Activated T-cell treated with anti-CD3 and anti-CD28 coated beads for 1 hour (primary cell): ENCODE measurements around the gene ARGLU1.

Source experiments
- DNase-seq: peaks from one replicate; pipeline ENCODE4 v3.0.0-alpha.2; 2020; ENCODE audit warnings: low read depth

Gene ARGLU1

DNA sequence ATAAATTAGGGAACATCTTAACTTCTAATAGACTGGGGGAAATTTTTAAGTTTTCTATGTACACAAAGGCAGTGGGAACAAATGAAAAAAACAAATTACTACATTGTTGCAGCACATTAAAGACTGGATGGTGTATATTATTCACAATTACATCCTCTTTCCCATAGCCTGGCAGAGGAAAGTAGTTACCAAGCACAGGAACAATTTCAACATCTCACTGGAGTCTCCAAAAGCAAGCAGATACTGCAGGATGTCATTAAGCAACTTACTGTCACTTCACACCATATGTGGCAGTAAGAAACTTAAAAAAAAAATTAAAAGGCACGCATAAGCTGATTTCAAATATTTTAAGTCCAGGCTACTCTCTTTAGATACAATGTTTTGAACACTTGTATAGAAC is 26.1 kb downstream of the ARGLU1 start:
- DNase-seq = no peak

DNA sequence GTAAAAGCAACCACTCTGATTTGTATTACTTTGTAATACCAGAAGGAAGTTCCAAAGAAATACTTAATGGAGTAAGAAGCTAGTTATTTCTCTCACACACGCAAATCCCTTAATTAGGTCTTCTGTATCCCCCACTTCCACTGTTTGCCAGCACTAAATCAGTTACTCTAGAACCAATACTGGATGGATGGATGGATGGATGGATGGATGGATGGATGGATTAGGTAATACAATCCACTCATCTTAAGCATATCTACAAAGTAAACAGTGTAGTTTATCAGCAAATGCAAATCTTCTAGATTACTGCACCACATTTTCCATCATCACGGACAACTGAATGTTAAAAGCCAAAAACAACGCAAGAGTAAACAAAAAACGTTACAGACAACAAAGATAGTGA is 27.3 kb downstream of the ARGLU1 start:
- no peak for DNase-seq

DNA sequence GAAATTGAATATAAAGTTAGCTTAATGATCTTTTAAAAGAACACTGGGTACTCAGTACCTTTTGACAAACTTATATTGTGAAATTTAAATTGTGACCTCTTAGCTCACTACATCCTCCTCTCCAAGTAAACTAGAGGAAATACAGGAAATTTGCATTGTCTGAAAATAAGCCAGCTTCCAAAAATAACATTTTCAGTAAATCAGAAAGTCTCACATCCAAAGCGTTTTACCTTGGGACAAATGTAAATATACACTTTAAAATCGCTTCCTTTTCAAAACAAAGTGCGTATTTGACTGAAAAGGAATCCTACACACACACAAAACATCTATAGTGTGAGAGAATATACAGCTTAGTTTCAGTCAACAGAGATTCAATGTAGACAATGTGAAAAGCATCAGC is 30.4 kb downstream of the ARGLU1 start:
- DNase-seq = no peak

DNA sequence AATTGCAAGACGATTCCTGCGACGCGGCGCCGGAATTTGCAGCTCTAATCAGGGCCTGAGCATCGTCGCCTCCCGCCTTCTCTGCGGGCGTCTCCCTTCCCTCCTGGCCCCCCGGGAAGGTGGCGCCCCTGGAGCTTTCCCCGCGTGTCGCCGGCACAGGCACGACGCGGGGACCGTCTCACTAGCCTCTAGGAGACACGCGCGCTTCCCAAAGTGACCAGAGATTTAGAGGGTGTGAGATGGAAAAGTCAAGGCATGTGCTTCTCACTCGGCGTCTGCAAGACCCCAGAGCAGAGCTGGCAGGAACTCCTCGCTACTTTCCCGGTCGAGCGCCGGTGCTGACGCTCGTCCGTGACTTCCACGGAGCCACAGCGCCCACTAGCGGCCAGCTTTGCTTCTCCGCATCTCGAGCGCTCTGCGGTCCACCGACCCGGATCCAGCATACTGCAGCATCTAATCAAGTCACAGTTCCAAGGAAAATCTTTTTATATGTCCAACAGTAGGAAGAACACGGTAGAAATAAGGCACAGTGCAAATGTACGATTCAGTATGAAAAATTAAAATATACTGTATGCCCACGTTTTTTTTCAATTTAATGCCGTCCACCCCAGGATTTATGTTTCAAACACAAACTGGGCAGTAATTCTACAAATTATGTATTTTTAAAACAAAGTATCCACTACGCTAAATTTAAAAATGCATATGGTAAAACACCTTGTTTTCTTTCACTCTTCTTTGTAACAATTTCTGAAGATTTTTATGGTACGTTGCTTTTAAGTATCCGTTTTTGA is 31.5 kb downstream of the ARGLU1 start:
- DNase-seq = peak; percentile 95

DNA sequence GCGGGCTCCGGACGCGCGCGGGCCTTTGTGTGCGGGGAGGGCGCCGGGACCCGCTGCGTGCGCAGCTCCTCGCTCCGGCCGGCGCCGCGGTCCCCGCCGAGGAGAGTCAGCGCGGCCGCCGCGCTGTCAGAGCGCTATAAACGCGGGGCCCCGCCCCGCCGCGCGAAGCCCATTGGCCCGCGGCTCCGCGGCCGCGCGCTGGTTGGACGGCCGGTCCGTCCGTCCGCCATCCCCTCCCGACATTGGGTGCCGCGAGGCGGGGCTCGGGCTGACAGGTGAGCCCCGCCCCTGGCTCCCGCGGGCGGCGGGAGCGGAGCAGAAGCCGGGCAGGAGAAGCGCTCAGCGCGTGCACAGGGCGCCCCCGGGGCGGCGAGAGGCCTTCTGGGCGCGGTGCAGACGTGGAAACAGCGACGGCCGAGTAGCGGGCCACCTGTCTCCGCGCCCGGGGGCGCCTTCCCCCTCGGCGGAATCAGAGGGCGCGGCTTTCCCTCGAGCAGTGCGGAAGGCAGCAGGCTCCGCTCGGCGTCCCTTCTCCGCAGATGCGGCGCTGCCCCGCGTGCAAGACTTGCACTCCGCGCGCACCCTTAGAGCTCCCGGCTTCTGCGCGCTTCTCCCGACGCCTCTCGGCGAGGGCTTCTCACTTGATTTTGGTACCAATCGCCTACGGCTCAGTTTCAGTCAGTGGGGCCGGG is 32.2 kb downstream of the ARGLU1 start, which contains the start of gene EFNB2:
TSS of gene EFNB2 (minus strand) at position 111 of the 692 bp plus-strand sequence. CDS start 698 bp downstream, outside the sequence.
- peak; percentile 75 for DNase-seq

DNA sequence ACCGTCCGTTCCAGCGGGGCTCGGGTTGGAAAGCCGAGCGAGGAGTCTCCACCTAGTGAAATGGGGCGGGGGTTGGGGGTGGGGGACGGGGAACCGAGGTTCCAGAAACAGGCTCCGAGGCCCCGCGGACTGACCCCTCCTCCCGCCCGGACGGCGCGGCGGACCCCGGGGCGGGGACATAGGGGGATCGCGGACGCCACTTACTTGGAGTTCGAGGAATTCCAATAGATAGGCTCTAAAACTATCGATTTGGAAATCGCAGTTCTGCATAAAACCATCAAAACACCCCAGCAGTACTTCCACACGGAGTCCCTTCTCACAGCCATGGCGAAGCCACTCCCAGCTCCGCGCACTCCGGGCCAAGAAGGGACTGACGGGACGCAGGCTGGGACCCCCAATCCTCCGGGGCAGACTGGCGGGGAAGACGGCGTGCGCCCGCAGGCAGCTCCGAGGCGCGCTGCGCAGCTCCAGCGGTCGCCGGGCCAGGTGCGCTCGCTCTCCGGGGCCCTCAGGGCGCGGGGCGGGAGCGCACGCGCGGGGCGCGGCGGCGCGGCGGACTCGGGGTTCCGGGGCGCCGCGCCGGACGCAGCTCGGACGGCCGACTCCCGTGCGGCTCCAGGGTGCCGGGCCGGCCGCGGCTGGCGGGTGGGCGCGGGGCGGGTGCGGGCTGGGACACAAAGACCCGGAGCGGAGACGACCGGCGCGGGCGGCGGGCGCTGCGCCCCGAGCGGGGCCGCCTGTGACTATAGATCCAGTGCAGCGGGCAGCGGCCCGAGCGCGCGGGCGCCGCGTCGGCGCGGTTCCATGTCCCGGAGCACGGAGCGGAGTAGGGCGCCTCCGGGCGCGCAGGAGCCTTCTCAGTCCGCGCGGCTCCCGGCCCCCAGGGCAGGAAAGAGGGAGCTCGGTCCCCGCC is 33.0 kb downstream of the ARGLU1 start:
- no peak for DNase-seq

DNA sequence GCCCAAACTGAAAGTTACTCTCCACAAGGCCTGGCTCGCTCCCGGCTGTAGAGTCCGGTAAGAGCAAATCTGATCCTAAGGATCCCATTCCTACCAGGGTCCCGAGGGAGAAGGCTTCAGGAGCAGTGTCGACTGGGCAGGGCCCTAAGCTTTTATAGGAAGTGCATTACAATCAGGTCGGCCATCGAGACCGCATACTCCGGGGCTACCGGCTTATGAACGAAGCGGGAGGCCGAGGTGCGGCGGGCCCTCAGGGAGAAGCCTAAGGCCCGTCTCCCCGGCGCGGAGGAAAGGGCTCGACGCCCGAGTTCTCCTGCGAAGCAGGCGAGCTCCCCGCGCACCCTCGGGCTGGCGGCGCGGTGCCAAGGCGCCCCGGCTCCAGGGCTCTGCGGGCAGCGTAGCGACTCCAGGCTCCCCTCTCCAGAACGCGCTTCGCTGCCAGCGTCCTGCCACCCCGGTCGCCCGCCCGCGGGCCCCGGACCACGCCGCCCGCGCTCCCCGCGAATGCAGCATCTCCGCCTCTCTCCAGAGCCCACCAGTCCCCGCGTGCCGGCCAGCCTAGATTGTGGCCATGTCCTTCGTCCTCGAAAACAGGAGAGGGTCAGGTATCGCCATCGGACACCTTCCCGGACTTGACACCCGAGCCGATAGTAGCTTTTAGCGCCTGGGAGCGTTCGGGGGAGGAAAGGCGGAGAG is 33.8 kb downstream of the ARGLU1 start:
- DNase-seq = no peak

DNA sequence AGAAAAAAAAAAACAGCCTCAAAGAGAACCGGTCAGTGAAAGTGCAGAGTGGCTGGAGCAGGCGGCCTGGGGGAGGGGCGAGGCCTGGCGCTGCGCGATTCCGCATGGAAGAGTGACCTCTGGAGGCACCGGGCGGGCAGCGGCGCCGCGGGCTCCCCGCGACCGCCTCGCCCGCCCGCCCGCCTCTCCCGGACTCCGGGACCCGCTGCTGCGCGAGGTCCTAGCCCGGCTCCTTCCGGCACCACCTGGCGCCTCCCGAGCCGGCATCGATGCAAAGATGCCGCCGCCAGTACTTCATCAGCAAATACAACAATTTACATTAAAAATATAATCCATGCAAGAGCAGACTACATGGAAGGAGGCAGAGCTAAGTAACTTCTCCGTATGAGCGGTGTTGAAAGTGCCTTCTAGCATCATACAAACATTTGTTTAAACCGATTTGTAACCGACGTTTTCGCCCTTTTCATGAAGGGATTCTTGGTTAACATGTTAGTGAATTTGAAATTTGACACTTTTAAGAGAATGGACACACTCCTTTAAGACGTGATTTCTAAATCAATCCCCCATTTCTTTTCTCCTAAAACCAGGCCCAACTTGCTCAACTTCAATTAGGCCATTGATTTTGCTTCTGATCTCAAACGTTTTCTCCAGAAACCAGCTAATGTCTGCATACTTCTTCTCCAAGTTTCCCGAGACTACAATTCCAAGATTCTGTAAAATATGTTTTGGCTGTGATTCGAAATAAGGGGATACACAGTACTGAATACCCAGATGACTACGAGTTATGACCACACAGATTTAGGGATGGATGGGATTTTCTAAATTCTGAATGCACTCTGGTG is 34.6 kb downstream of the ARGLU1 start:
- no peak for DNase-seq

DNA sequence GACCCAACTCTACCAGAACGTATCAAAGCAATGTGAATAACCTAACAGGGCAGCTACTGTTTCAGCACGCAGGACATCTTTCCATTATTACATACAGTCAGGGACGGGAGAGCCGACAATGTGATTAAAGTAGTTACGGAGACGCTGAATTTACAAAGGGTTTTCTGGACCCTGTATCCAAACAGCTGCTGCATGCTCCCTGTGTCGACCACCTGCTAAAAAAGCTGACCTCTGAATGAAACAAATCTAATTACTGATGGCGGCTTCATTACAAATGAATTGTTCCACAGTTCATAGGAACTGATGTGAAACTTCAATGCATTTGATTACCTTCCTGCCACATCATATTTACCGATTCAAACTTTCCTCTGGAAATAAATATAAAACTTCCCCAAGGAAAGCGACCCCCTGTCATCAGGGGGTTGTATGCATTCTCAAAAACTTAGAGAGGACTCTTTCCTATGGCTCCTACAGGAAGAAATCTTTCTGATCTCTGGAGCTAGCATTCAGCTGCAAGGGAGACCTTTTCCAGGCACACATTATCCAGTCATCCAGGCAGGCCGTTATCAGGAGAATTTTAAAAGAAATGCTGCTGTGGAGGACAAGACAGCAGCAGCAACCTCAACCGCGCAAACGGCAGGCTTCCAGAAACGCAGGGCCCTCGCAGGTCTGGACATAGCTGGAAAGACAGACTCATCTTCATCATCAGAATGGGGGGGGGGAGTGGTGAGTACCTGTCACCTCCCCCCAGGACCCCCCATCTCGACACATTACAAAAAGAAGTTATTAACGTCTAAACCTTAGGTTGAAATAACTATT is 35.6 kb downstream of the ARGLU1 start:
- DNase-seq = no peak

DNA sequence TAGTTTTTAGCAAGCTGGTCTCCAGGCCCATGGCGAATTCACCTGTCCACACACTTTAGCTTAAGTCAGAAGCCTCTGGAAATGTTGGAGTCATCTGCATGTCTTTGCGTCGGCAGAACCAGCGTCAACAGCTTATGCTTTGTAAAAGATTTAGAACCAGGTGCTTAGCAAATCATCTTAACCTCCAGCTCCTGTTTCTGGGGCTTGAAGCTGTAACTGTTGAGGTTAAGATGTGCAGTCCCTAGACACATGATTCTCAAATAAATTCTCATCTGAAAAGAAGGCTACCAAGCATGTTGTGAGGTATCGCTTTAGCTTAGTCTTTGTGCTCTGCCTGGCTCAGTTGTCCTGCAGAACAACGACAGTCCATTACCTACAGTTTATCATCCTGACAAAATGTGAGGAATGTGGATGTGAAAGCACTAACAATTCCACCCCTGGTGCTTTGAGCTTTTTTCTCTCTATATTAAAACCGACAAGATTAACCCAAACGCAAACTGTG is 36.9 kb downstream of the ARGLU1 start:
- DNase-seq = no peak

DNA sequence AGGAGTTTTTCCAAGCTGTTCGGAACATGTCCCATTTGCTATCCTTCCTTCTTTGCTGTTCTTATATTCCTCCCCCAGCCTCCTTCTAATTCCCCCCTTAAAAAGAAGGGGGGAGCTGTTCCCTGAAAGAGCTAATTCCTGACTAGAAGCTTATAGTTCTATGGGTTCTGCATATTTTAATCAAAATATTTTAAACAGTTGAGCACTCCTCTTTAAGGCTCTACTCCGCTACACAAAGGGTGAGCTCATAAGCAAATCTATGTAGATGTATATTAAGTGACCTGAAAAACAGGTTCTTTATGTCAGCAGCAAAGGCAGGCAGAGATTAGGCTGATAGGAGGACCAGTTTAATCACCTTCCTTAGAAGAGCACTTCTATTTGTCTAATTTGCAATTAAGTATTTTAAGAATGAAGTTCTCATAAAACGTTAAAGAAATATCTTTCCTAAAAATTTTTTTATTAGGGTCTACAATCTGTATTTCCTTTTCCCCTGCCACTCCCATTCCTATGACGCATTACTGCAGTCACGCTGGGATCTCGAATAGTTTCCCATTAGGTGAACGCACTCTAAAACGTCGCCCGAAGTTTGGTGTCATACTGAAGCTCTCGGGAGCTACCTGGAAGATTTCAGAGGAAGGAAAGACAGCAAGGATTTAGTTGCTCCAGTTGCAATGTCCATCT is 37.6 kb downstream of the ARGLU1 start:
- no peak for DNase-seq

DNA sequence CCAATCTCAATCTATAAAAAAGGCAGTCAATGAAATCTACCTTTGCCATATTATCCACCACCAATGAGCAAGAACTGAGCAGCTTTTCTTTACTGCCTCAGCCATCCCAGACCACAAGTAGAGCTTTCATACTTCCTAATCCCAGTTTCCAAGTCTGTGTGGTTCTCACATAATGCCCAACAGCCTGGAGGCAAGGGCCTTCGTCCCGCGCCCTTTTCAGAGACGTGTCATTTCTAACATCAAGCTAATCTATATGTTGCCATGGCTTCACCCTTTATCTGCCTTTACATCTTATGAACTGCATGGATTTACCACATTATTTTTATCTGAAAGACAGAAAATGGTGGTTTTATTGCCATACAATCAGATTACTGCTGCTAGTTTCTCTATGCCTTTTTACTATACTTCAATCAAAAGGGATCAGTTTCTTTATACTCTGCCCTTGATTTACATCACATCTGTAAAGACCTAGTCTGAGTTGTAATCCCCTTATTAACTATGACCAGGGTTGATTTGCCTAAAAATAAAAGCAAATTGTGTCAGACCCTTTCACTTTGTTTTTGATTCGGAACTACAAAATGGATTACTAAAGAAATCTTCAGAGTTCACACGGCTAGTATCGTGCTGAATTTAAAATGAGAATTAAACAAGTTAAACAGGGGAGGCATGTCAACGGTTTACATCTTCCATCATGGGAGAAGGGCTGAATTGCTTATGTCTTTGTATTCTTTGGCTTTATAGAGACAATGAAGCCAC is 38.3 kb downstream of the ARGLU1 start:
- no peak for DNase-seq

DNA sequence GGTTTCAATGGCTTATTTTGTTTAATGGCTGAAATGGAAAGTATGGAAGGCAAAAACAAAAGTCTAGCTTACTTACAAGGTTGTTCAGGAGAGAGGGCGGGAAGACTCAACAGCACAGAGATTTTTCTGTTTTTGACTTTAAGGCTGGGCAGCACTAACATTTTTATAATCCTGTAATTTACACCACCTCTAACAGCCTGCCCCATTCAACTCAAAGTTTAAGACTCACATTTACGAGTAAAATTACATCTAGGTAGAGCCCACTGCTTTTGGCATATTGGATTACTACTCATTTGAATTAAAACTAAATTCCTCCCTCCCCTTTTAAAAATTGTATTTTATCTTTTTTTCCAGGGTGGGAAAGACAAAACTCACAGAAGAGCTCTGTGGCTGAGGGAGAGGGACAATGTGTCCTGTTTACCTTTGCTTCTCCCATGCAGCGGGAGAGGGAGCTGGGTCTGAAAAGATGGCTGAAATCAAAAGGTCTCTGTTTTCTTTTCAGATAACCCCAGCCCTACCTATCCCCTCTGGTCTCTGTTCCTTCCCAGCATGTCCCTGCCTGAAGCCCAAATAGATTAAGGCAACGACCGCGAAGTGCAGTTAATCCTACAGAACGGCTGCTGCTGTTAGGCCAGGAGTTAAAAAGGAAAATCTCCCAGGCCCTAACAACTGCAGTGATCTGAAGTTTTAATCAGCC is 39.1 kb downstream of the ARGLU1 start:
- no peak for DNase-seq

DNA sequence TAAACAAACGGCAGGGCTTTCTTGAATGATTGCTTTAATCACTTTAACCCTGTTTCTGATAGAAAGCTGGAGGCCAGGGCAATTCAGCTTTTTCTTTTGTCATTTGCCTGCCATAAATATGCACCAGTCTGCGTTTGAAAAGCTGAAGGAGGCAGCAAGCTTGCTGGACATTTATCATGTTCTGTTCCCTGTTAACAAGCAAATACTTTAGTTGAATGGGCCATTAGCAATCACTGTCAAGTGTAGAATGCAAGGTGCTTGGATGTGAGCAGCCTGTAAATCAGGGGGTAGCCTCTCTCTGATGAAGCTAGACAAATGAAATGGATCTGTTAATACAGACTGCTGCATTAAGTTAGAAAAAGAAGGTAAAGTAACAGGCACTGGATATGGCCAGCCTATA is 40.1 kb downstream of the ARGLU1 start:
- DNase-seq = no peak

DNA sequence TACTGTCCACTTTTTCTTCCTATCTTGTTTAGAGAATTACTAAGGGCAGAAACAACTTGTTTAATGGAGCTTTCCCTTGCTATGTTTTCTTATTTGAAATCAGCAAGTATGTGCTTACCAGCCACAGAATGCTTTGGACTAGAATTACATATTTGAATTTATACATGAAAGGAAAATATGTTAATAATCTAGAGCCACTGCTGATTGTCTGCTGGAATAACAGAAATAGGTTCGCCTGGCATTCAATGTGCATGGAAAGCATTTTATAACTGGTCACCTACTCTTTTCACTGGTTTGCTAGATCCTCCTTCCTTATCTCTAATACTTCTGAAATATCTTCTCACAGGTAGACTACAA is 40.5 kb downstream of the ARGLU1 start:
- DNase-seq = no peak

DNA sequence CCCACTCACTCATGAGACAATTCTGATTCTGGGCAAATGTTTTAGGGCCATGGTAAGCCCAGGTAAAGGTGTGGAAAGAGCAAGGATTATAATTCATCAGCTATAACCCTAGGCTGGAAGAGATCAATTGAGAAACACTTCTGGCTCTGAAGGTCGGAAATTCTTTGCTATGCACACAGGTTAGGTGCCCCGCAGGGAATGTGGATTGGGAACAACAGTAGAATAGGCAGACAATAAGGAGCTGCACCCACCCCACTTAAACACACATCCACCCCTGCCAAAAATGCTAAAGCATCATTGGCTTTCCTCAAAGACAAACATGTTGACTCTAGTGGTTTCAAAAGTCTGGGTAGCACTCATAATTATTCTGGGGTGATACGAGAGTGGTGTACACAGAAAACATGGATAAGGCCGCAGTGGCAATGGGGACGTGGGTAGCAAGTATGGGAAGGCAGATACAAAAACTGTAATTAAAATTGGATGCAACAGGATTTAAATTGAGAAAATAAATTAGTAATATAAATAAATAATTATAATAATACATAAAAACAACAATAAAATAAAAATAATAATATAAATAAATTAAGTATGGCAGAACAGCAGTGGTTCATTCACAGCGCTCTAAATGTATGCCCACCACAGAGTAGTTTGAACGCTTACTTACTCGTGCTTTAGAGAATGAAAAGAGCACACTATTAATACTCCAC is 41.0 kb downstream of the ARGLU1 start:
- no peak for DNase-seq

DNA sequence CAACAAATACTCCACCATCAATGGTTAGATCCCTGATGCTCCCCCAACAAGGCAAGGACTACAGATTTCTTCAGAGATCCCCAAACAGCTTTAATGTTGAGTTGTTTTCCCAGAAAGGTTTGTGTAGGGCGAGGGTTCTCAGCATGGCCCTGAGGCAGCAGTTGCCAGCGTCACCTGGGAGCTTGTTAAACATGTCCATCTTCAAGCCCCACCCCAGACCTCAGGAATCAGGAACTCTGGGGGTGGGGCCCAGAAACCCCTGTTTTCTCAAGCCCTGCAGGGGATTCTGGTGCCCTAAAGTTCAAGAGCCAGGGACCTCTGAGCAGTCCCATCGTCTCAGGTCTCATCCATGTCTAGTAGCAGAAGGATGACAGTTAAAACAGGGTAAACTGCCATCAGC is 42.1 kb downstream of the ARGLU1 start:
- DNase-seq = no peak
